ENCODE measurements around the gene MICU1. TPM values are rescaled to one million over a fixed set of nuclear protein-coding genes. Genes with fewer than 3 reads are reported as not detected.

MICU1 gene
- polyA plus RNA-seq, 1 donor (not counting 4 experiments of a cell fraction or from before 2014, with no cell fraction given) = 19.4 TPM

DNA sequence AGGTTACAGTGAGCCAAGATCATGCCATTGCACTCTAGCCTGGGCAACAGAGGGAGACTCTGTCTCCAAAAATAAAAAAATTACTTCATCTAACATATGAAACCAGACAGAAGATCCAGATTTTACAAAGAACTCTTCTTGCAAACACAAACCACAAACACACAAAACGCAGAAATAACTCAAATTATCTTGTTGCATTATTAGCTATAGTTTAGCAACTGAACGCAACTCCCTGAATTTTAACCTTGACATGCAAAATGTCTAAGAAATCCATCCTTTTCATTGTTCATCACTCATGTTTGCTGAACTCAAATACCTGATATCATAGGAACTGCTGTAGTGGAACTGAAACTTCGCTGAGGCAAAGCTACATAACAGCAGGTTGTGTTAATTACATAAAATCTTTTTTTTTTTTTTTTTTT, 64.1 kb downstream of the MICU1 start:
- Histone ChIP-seq H3K9me1 (ENCODE audit: control insufficient read depth, extremely low read depth, insufficient read depth, low read length) (no peaks in the 10 kb centered on the region), H3K79me2 (ENCODE audit: control insufficient read depth, insufficient read depth, low read length) (no peaks in the 10 kb centered on the region), H2AFZ (ENCODE audit: control insufficient read depth, low read length) (no peak overlapping the region), H3K36me3 (ENCODE audit: control insufficient read depth in 2 of 2, extremely low read depth in 1 of 2, insufficient read depth in 2 of 2, low read length in 2 of 2) (peaks cover 0 to 10% of the 10 kb centered on the region in 2 experiments), H4K20me1 (ENCODE audit: control insufficient read depth, extremely low read depth, insufficient read depth, low read length) (no peaks in the 10 kb centered on the region), H3K4me1 (ENCODE audit: control insufficient read depth, extremely low read depth, insufficient read depth, low read length) (no peaks in the 10 kb centered on the region), H3K4me3 (ENCODE audit: control insufficient read depth in 2 of 3, extremely low read depth in 1 of 3, insufficient read depth in 2 of 3, low read depth in 1 of 3, low read length in 3 of 3) (no peak overlapping the region), H3K27ac (ENCODE audit: control insufficient read depth, insufficient read depth, low read length) (no peak overlapping the region), H3K27me3 (ENCODE audit: control insufficient read depth, extremely low read depth, insufficient read depth, low read length) (no peaks in the 10 kb centered on the region), H3K4me2 (ENCODE audit: control insufficient read depth, extremely low read depth, insufficient read depth, low read depth, low read length) (no peak overlapping the region), H3K9ac (ENCODE audit: control insufficient read depth, extremely low read depth, insufficient read depth, low read length) (no peak overlapping the region), H3K9me3 (ENCODE audit: control insufficient read depth, low read depth, low read length) (no peaks in the 10 kb centered on the region)
- no peak for TF ChIP-seq EZH2 (IDR thresholded peaks at IDR 0.05; ENCODE audit: low read length)
- TF ChIP-seq, protein P1, sequence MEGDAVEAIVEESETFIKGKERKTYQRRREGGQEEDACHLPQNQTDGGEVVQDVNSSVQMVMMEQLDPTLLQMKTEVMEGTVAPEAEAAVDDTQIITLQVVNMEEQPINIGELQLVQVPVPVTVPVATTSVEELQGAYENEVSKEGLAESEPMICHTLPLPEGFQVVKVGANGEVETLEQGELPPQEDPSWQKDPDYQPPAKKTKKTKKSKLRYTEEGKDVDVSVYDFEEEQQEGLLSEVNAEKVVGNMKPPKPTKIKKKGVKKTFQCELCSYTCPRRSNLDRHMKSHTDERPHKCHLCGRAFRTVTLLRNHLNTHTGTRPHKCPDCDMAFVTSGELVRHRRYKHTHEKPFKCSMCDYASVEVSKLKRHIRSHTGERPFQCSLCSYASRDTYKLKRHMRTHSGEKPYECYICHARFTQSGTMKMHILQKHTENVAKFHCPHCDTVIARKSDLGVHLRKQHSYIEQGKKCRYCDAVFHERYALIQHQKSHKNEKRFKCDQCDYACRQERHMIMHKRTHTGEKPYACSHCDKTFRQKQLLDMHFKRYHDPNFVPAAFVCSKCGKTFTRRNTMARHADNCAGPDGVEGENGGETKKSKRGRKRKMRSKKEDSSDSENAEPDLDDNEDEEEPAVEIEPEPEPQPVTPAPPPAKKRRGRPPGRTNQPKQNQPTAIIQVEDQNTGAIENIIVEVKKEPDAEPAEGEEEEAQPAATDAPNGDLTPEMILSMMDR (optimal IDR thresholded peaks at IDR 0.05 in 1 of 3, IDR thresholded peaks at IDR 0.05 in 1 of 3, conservative IDR thresholded peaks at IDR 0.05 in 1 of 3; ENCODE audit: extremely low read depth in 1 of 3, insufficient read depth in 2 of 3, low read length in 3 of 3) = no peak
- FAIRE-seq (no peak), DNase-seq (ENCODE audit: low read depth, low spot score) (no peak)
- dilution Hi-C loops (cut with MboI; ENCODE audit: extremely low pct_ligation_motif_present, low sequenced_read_pairs) = no loop called here

DNA sequence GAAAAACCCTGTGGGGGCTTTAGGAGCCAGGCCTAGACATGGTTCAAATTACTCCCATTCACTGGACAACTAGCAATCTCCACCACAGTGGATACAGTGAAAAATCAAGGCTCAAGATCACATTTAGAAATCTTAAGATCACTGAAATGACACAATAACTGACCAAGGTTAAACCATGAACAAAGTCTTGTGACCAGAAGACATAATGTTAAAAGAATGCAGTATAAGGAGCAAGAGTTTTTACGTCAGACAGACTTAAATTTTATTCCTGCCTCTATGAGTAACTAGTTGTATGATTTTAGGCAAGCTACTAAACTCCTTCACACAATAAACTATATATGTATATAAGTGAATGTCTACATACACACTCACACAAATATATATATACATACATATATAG, 68.5 kb downstream of the MICU1 start:
- dilution Hi-C loops (cut with MboI; ENCODE audit: extremely low pct_ligation_motif_present, low sequenced_read_pairs) = no loop called here
- FAIRE-seq (no peak), DNase-seq (ENCODE audit: low read depth, low spot score) (no peak)
- Histone ChIP-seq H3K4me1 (ENCODE audit: control insufficient read depth, extremely low read depth, insufficient read depth, low read length) (no peaks in the 10 kb centered on the region), H3K36me3 (ENCODE audit: control insufficient read depth in 2 of 2, extremely low read depth in 1 of 2, insufficient read depth in 2 of 2, low read length in 2 of 2) (peaks cover 0 to 5% of the 10 kb centered on the region in 2 experiments), H3K4me2 (ENCODE audit: control insufficient read depth, extremely low read depth, insufficient read depth, low read depth, low read length) (no peak overlapping the region), H3K9me1 (ENCODE audit: control insufficient read depth, extremely low read depth, insufficient read depth, low read length) (no peaks in the 10 kb centered on the region), H3K79me2 (ENCODE audit: control insufficient read depth, insufficient read depth, low read length) (no peaks in the 10 kb centered on the region), H3K27ac (ENCODE audit: control insufficient read depth, insufficient read depth, low read length) (no peak overlapping the region), H4K20me1 (ENCODE audit: control insufficient read depth, extremely low read depth, insufficient read depth, low read length) (no peaks in the 10 kb centered on the region), H3K9me3 (ENCODE audit: control insufficient read depth, low read depth, low read length) (no peaks in the 10 kb centered on the region), H3K9ac (ENCODE audit: control insufficient read depth, extremely low read depth, insufficient read depth, low read length) (no peak overlapping the region), H2AFZ (ENCODE audit: control insufficient read depth, low read length) (no peak overlapping the region), H3K27me3 (ENCODE audit: control insufficient read depth, extremely low read depth, insufficient read depth, low read length) (no peaks in the 10 kb centered on the region), H3K4me3 (ENCODE audit: control insufficient read depth in 2 of 3, extremely low read depth in 1 of 3, insufficient read depth in 2 of 3, low read depth in 1 of 3, low read length in 3 of 3) (no peak overlapping the region)
- no peak for TF ChIP-seq EZH2 (IDR thresholded peaks at IDR 0.05; ENCODE audit: low read length)
- TF ChIP-seq, protein P1 (optimal IDR thresholded peaks at IDR 0.05 in 1 of 3, IDR thresholded peaks at IDR 0.05 in 1 of 3, conservative IDR thresholded peaks at IDR 0.05 in 1 of 3; ENCODE audit: extremely low read depth in 1 of 3, insufficient read depth in 2 of 3, low read length in 3 of 3) = no peak

Measured in keratinocyte (primary cell).